SK-N-SH treated with all-trans-retinoic acid at 6 μM for 48 hours (cell line): ENCODE data around the gene ATPAF1.
A peak's percentile ranks its signal among the peaks of the same experiment; 100 is the strongest.

Experiments
- ATAC-seq: fragments of 200-7000 bp; cut with Tn5 transposase; 3 replicates; pipeline ENCODE4 v1.9.1; 2020; ENCODE audit warnings: mild to moderate bottlenecking, moderate library complexity
- ARNTL ChIP-seq: fragments of 450-650 bp; formaldehyde crosslinking; IDR thresholded peaks from 2 replicates; pipeline ENCODE4 v1.5.0; 2020; ENCODE audit warnings: low read depth, mild to moderate bottlenecking, moderate library complexity, borderline replicate concordance
- BACH2 ChIP-seq: fragments of 250-450 bp; sonication (Bioruptor Pico); IDR thresholded peaks from 2 replicates; pipeline ENCODE4 v1.9.0; 2021; ENCODE audit warnings: mild to moderate bottlenecking, borderline replicate concordance
- CSDC2 ChIP-seq: fragments of 250-450 bp; sonication (Bioruptor Pico); IDR thresholded peaks from 2 replicates; pipeline ENCODE4 v1.5.0; 2020; ENCODE audit warnings: mild to moderate bottlenecking, moderate library complexity
- CSRNP3 ChIP-seq: fragments of 250-450 bp; sonication (Bioruptor Pico); IDR thresholded peaks from 2 replicates; pipeline ENCODE4 v1.5.1; 2021; ENCODE audit warnings: mild to moderate bottlenecking, moderate library complexity
- ESRRG ChIP-seq: fragments of 250-450 bp; sonication (Bioruptor Pico); IDR thresholded peaks from 2 replicates; pipeline ENCODE4 v1.6.1; 2021; ENCODE audit warnings: mild to moderate bottlenecking
- ISL1 ChIP-seq: fragments of 250-450 bp; sonication (Bioruptor Pico); IDR thresholded peaks from 2 replicates; pipeline ENCODE4 v2.1.2; 2022; ENCODE audit warnings: mild to moderate bottlenecking, moderate library complexity
- OSR1 ChIP-seq: fragments of 250-450 bp; sonication (Bioruptor Pico); IDR thresholded peaks from 2 replicates; pipeline ENCODE4 v1.8.0; 2022; ENCODE audit warnings: moderate library complexity, mild to moderate bottlenecking, inconsistent platforms
- PPARA ChIP-seq: fragments of 250-450 bp; sonication (Bioruptor Pico); IDR thresholded peaks from 2 replicates; pipeline ENCODE4 v1.5.0; 2020; ENCODE audit warnings: mild to moderate bottlenecking, borderline replicate concordance
- RARB ChIP-seq: fragments of 250-450 bp; sonication (Bioruptor Pico); IDR thresholded peaks from 2 replicates; pipeline ENCODE4 v1.8.0; 2021; ENCODE audit warnings: mild to moderate bottlenecking, moderate library complexity
- SNAI2 ChIP-seq: fragments of 250-450 bp; sonication (Bioruptor Pico); IDR thresholded peaks from 2 replicates; pipeline ENCODE4 v1.5.0; 2020; ENCODE audit warnings: mild to moderate bottlenecking, moderate library complexity
- TCF4 ChIP-seq: fragments of 250-450 bp; sonication (Bioruptor Pico); IDR thresholded peaks from 2 replicates; pipeline ENCODE4 v1.8.0; 2021; ENCODE audit warnings: mild to moderate bottlenecking, moderate library complexity, borderline replicate concordance
- TOX ChIP-seq: fragments of 250-450 bp; sonication (Bioruptor Pico); IDR thresholded peaks from 2 replicates; pipeline ENCODE4 v1.8.0; 2021; ENCODE audit warnings: mild to moderate bottlenecking, moderate library complexity, borderline replicate concordance
- ZC3H10 ChIP-seq: fragments of 250-450 bp; sonication (Bioruptor Pico); IDR thresholded peaks from 2 replicates; pipeline ENCODE4 v1.5.1; 2021; ENCODE audit warnings: mild to moderate bottlenecking, moderate library complexity
- ZFP3 ChIP-seq: fragments of 250-450 bp; sonication (Bioruptor Pico); IDR thresholded peaks from 2 replicates; pipeline ENCODE4 v1.5.0; 2020; ENCODE audit warnings: mild to moderate bottlenecking, moderate library complexity
- ZFP30 ChIP-seq: fragments of 450-650 bp; formaldehyde crosslinking; IDR thresholded peaks from 2 replicates; pipeline ENCODE4 v1.5.0; 2022; ENCODE audit warnings: mild to moderate bottlenecking, moderate library complexity
- ZNF565 ChIP-seq: fragments of 450-650 bp; formaldehyde crosslinking; conservative IDR thresholded peaks from 2 replicates; pipeline ENCODE4 v1.5.0; 2020; ENCODE audit warnings: low read depth, mild to moderate bottlenecking, moderate library complexity
- ZNF70 ChIP-seq: fragments of 450-650 bp; formaldehyde crosslinking; IDR thresholded peaks from 2 replicates; pipeline ENCODE4 v1.5.0; 2020; ENCODE audit warnings: mild to moderate bottlenecking, moderate library complexity
- ZNF8 ChIP-seq: fragments of 450-650 bp; formaldehyde crosslinking; IDR thresholded peaks from 2 replicates; pipeline ENCODE4 v1.5.0; 2020; ENCODE audit warnings: mild to moderate bottlenecking, moderate library complexity
- TF ChIP-seq, protein P1 (sequence below): fragments of 250-450 bp; sonication (Bioruptor Pico); IDR thresholded peaks from 2 replicates; pipeline ENCODE4 v1.5.0; 2020; ENCODE audit warnings: mild to moderate bottlenecking, moderate library complexity
- TF ChIP-seq, protein P2 (sequence below): fragments of 250-450 bp; sonication (Bioruptor Pico); IDR thresholded peaks from 2 replicates; pipeline ENCODE4 v1.5.1; 2020; ENCODE audit warnings: low read depth, mild to moderate bottlenecking, moderate library complexity
- TF ChIP-seq, protein P3 (sequence below): fragments of 250-450 bp; sonication (Bioruptor Pico); IDR thresholded peaks from 2 replicates; pipeline ENCODE4 v1.8.0; 2021; ENCODE audit warnings: low read depth, mild to moderate bottlenecking, moderate library complexity, borderline replicate concordance

ATPAF1 gene

GRCh38 chr1:46677339-46677738 lies 9.2 kb upstream of the ATPAF1 start:
- ATAC-seq, result no peak

GRCh38 chr1:46676531-46676930 lies 8.4 kb upstream of the ATPAF1 start:
- no peak for ATAC-seq
- TF ChIP-seq OSR1 (CRISPR knock-in tag) (no peak), ARNTL (CRISPR knock-in tag) (no peak), ESRRG (CRISPR knock-in tag) (no peak), SNAI2 (CRISPR knock-in tag) (no peak), RARB (no peak), ZNF565 (CRISPR knock-in tag) (no peak), ZFP3 (no peak), CSDC2 (CRISPR knock-in tag) (no peak), TCF4 (CRISPR knock-in tag) (no peak), ZFP30 (no peak)
- TF ChIP-seq, protein P1, sequence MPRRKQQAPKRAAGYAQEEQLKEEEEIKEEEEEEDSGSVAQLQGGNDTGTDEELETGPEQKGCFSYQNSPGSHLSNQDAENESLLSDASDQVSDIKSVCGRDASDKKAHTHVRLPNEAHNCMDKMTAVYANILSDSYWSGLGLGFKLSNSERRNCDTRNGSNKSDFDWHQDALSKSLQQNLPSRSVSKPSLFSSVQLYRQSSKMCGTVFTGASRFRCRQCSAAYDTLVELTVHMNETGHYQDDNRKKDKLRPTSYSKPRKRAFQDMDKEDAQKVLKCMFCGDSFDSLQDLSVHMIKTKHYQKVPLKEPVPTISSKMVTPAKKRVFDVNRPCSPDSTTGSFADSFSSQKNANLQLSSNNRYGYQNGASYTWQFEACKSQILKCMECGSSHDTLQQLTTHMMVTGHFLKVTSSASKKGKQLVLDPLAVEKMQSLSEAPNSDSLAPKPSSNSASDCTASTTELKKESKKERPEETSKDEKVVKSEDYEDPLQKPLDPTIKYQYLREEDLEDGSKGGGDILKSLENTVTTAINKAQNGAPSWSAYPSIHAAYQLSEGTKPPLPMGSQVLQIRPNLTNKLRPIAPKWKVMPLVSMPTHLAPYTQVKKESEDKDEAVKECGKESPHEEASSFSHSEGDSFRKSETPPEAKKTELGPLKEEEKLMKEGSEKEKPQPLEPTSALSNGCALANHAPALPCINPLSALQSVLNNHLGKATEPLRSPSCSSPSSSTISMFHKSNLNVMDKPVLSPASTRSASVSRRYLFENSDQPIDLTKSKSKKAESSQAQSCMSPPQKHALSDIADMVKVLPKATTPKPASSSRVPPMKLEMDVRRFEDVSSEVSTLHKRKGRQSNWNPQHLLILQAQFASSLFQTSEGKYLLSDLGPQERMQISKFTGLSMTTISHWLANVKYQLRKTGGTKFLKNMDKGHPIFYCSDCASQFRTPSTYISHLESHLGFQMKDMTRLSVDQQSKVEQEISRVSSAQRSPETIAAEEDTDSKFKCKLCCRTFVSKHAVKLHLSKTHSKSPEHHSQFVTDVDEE (CRISPR knock-in tag), result no peak

More at GRCh38 chr1:46677339-46677738, 9.2 kb upstream of the ATPAF1 start:
- TF ChIP-seq OSR1 (CRISPR knock-in tag) (no peak), ZC3H10 (CRISPR knock-in tag) (no peak), ZFP30 (no peak), TOX (no peak), RARB (no peak)

- ATAC-seq, result no peak
- TF ChIP-seq ZNF8 (CRISPR knock-in tag) (no peak), ZNF565 (CRISPR knock-in tag) (no peak), TCF4 (CRISPR knock-in tag) (no peak), RARB (no peak), ISL1 (CRISPR knock-in tag) (no peak), SNAI2 (CRISPR knock-in tag) (no peak), ARNTL (CRISPR knock-in tag) (no peak), PPARA (CRISPR knock-in tag) (no peak), ESRRG (CRISPR knock-in tag) (no peak), ZNF70 (CRISPR knock-in tag) (no peak)
- TF ChIP-seq, protein P2, sequence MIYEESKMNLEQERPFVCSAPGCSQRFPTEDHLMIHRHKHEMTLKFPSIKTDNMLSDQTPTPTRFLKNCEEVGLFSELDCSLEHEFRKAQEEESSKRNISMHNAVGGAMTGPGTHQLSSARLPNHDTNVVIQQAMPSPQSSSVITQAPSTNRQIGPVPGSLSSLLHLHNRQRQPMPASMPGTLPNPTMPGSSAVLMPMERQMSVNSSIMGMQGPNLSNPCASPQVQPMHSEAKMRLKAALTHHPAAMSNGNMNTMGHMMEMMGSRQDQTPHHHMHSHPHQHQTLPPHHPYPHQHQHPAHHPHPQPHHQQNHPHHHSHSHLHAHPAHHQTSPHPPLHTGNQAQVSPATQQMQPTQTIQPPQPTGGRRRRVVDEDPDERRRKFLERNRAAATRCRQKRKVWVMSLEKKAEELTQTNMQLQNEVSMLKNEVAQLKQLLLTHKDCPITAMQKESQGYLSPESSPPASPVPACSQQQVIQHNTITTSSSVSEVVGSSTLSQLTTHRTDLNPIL (CRISPR knock-in tag), result no peak
These were observed 7.6 kb upstream of the ATPAF1 start for GRCh38 chr1:46675549-46676314.

DNA sequence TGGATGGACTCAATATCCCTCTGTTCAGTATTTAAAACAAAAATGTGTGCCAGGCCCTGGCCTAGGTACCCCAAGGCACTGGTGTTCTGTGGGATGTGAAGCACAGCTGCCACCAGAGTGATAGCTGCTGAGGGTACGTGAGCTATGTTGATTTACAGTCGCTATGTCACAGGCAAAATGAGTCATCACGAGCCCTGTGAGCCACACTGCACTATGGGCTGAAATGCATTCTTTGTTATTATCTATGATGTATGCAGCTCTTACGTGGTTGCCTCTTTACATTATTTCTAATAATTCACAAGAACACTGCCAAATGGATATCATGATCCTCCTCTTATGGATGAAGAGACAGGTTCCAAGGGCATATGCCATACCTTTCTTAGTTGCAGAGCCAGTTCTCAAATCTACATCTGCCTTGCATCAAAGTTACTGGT lies 5.6 kb upstream of the ATPAF1 start:
- peak; percentile 84 for ATAC-seq
- TF ChIP-seq, protein P3, sequence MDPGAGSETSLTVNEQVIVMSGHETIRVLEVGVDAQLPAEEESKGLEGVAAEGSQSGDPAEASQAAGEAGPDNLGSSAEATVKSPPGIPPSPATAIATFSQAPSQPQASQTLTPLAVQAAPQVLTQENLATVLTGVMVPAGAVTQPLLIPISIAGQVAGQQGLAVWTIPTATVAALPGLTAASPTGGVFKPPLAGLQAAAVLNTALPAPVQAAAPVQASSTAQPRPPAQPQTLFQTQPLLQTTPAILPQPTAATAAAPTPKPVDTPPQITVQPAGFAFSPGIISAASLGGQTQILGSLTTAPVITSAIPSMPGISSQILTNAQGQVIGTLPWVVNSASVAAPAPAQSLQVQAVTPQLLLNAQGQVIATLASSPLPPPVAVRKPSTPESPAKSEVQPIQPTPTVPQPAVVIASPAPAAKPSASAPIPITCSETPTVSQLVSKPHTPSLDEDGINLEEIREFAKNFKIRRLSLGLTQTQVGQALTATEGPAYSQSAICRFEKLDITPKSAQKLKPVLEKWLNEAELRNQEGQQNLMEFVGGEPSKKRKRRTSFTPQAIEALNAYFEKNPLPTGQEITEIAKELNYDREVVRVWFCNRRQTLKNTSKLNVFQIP, result no peak
- TF ChIP-seq TOX, result no peak
- TF ChIP-seq, protein P1 (CRISPR knock-in tag), result no peak
- no peak for TF ChIP-seq ZNF70 (CRISPR knock-in tag)
- no peak for TF ChIP-seq ARNTL (CRISPR knock-in tag)
- no peak for TF ChIP-seq RARB
- no peak for TF ChIP-seq ZNF8 (CRISPR knock-in tag)
- no peak for TF ChIP-seq CSRNP3 (CRISPR knock-in tag)
- no peak for TF ChIP-seq ZFP3
- no peak for TF ChIP-seq ZNF565 (CRISPR knock-in tag)
- TF ChIP-seq CSDC2 (CRISPR knock-in tag), result no peak
- no peak for TF ChIP-seq ESRRG (CRISPR knock-in tag)
- TF ChIP-seq OSR1 (CRISPR knock-in tag), result no peak
- no peak for TF ChIP-seq BACH2 (CRISPR knock-in tag)
- TF ChIP-seq, protein P2 (CRISPR knock-in tag), result no peak
- no peak for TF ChIP-seq TCF4 (CRISPR knock-in tag)
